ENCODE results near the gene CLIP1. TPM values are rescaled to one million over a fixed set of nuclear protein-coding genes. Genes with fewer than 3 reads are reported as not detected.
A peak's percentile ranks its signal among the peaks of the same experiment; 100 is the strongest.
"Not testable (repeated sequence)": the region's sequence is repeated elsewhere in the genome, so short reads cannot be mapped to it uniquely, and the experiment has no call there.

CLIP1 gene
- total RNA-seq = 10 to 100 TPM; 35.4 to 63.4 (median 43.1) TPM
- long read RNA-seq, partial matches to known transcripts = 4 of 10 reads
- long read RNA-seq, other reads (novel, unspliced or antisense) = 5 of 10 reads

- Histone ChIP-seq H3K27ac (peak within 1 kb of the TSS; percentile 87 to 98 (median 98)), H3K27me3 (no peaks in the 10 kb centered on the region), H3K36me3 (no peaks in the 10 kb centered on the region), H3K4me1 (peaks cover 0 to 39% (median 16%) of the 10 kb centered on the region in 4 donors), H3K9me3 (no peaks in the 10 kb centered on the region), H3K4me3 (peak within 1 kb of the TSS; percentile 88 to 92 (median 89))
- DNase-seq (peak; percentile 71 to 76 (median 76)), ATAC-seq (peak; percentile 54 to 76 (median 70))
- 0% methylated on average over 12 of the region's 118 CpGs for WGBS (ENCODE audit: insufficient coverage, low coverage, low lambda C conversion rate, missing lambda C conversion rate)
- intact Hi-C loops (cut with DNase I) = no loop called here
- peak; percentile 22 to 39 (median 32) for TF ChIP-seq CTCF (IDR thresholded peaks at IDR 0.05)
- TF ChIP-seq POLR2A (IDR thresholded peaks at IDR 0.05) = peak; percentile 89
Measured at GRCh38 chr12:122421821-122422729, at the start of gene CLIP1. Gene CLIP1 (minus strand): TSS chr12:122422669. CDS start chr12:122380452, 42,217 bp downstream.

- peak overlapping the region in 2 of 3 donors; percentile 35 to 52 for H3K27ac ChIP-seq
- DNase-seq = peak in 1 of 3 donors; percentile 23
- H3K4me1 ChIP-seq = peaks cover 0 to 5% (median 3%) of the 10 kb centered on the region in 4 donors
- no peaks in the 10 kb centered on the region for H3K27me3 ChIP-seq
- peak; percentile 78 to 92 (median 86) for ATAC-seq
- H3K4me3 ChIP-seq = no peak overlapping the region
- peaks cover 0 to 39% (median 22%) of the 10 kb centered on the region in 4 donors for H3K36me3 ChIP-seq
- 11% methylated on average over 3 of the region's 3 CpGs for WGBS (ENCODE audit: insufficient coverage, low coverage, low lambda C conversion rate, missing lambda C conversion rate)
- intact Hi-C loops (cut with DNase I) = no loop called here
- TF ChIP-seq POLR2A (IDR thresholded peaks at IDR 0.05) = no peak
- TF ChIP-seq CTCF (IDR thresholded peaks at IDR 0.05) = peak; percentile 79 to 86 (median 82)
- H3K9me3 ChIP-seq = no peaks in the 10 kb centered on the region
Measured at GRCh38 chr12:122471324-122472226, 49.1 kb upstream of the CLIP1 start.

- peaks cover 0 to 29% (median 14%) of the 10 kb centered on the region in 4 donors for H3K36me3 ChIP-seq
- H3K4me1 ChIP-seq; H3K27me3 ChIP-seq; ATAC-seq; H3K27ac ChIP-seq; H3K4me3 ChIP-seq; intact Hi-C loops (cut with DNase I); H3K9me3 ChIP-seq: not testable (repeated sequence)
- DNase-seq = peak in 1 of 3 donors; percentile 42
- 79% methylated on average over 3 of the region's 7 CpGs for WGBS (ENCODE audit: insufficient coverage, low coverage, low lambda C conversion rate, missing lambda C conversion rate)
Measured at GRCh38 chr12:122470576-122470975, 48.1 kb upstream of the CLIP1 start.

GRCh38 chr12:122469856-122470255, 47.4 kb upstream of the CLIP1 start:
- DNase-seq = peak in 1 of 3 donors; percentile 8
- H3K27me3 ChIP-seq; H3K4me3 ChIP-seq; intact Hi-C loops (cut with DNase I); ATAC-seq; H3K4me1 ChIP-seq; H3K9me3 ChIP-seq; H3K27ac ChIP-seq: not testable (repeated sequence)
- 83% methylated on average over 6 of the region's 6 CpGs for WGBS (ENCODE audit: insufficient coverage, low coverage, low lambda C conversion rate, missing lambda C conversion rate)
- H3K36me3 ChIP-seq = peaks cover 0 to 22% (median 11%) of the 10 kb centered on the region in 4 donors

GRCh38 chr12:122467983-122468382, 45.5 kb upstream of the CLIP1 start:
- TF ChIP-seq POLR2A (IDR thresholded peaks at IDR 0.05) = no peak
- no peak for TF ChIP-seq CTCF (IDR thresholded peaks at IDR 0.05)
- WGBS (ENCODE audit: insufficient coverage, low coverage, low lambda C conversion rate, missing lambda C conversion rate) = 56% methylated on average over 4 of the region's 4 CpGs
- no peaks in the 10 kb centered on the region for H3K9me3 ChIP-seq
- DNase-seq = no peak
- ATAC-seq = no peak
- H3K27me3 ChIP-seq = no peaks in the 10 kb centered on the region
- H3K4me1 ChIP-seq = peaks cover 0 to 5% (median 3%) of the 10 kb centered on the region in 4 donors
- peaks cover 0 to 6% (median 1%) of the 10 kb centered on the region in 4 donors for H3K36me3 ChIP-seq
- no peak overlapping the region for H3K27ac ChIP-seq
- intact Hi-C loops (cut with DNase I) = no loop called here
- no peak overlapping the region for H3K4me3 ChIP-seq

- DNase-seq (peak in 1 of 3 donors; percentile 40), ATAC-seq (peak in 2 of 4 donors; percentile 17 to 80)
- intact Hi-C loops (cut with DNase I); H3K4me3 ChIP-seq; H3K9me3 ChIP-seq; H3K27me3 ChIP-seq; H3K27ac ChIP-seq; H3K36me3 ChIP-seq; H3K4me1 ChIP-seq: not testable (repeated sequence)
- WGBS (ENCODE audit: insufficient coverage, low coverage, low lambda C conversion rate, missing lambda C conversion rate) = 80% methylated on average over 15 of the region's 17 CpGs
Measured at GRCh38 chr12:122464317-122465042, 42.0 kb upstream of the CLIP1 start.
